Gastrocnemius medialis (tissue), 4 donors: Measurements from ENCODE around the gene TRPV3. TPM values are rescaled to one million over a fixed set of nuclear protein-coding genes. Genes with fewer than 3 reads are reported as not detected.

ENCODE experiments used
- ATAC-seq, 2 donors: fragments of 150-250 bp; one replicate each; pipeline ENCODE4 v1.9.1; 2016
- DNase-seq, 2 donors: peaks; one replicate each; pipeline ENCODE4 v3.0.0-alpha.2; 2019
- H3K27ac ChIP-seq, 4 donors: fragments of 200-600 bp; sonication (generic); 1 replicate in 1 of 4; 2 replicates in 3 of 4; pipeline ENCODE4 v1.5.1; 2016 to 2018; ENCODE audit warnings: mild to moderate bottlenecking in 2 of 4, moderate library complexity in 1 of 4
- H3K27me3 ChIP-seq, 3 donors: fragments of 200-600 bp; sonication (generic) in 2 of 3; 1 replicate in 1 of 3; 2 replicates in 2 of 3; pipeline versions ENCODE4 v1.5.1 to v1.6.0; 2016 to 2019; ENCODE audit warnings: mild to moderate bottlenecking in 1 of 3, moderate library complexity in 1 of 3
- H3K36me3 ChIP-seq, 2 donors: fragments of 200-600 bp; sonication (generic) in 1 of 2; one replicate each; pipeline ENCODE4 v1.5.1; 2017 to 2018
- H3K4me1 ChIP-seq, 2 donors: fragments of 200-600 bp; sonication (generic) in 1 of 2; one replicate each; pipeline ENCODE4 v1.5.1; 2016 to 2017; ENCODE audit warnings: mild to moderate bottlenecking in 2 of 2
- H3K4me3 ChIP-seq, 4 donors: fragments of 200-600 bp; sonication (generic) in 3 of 4; 1 replicate in 1 of 4; 2 replicates in 3 of 4; pipeline ENCODE4 v1.5.1; 2016 to 2019; ENCODE audit warnings: mild to moderate bottlenecking in 2 of 4
- H3K9me3 ChIP-seq, 3 donors: fragments of 200-600 bp; sonication (generic) in 2 of 3; 1 replicate in 1 of 3; 2 replicates in 2 of 3; pipeline ENCODE4 v1.5.1; 2016 to 2019
- POLR2A ChIP-seq, 2 donors: fragments of 450-650 bp; IDR thresholded peaks; one replicate each; pipeline ENCODE4 v1.6.1; 2017; ENCODE audit warnings: antibody characterized with exemption in 2 of 2, mild to moderate bottlenecking in 2 of 2, moderate library complexity in 2 of 2
- in situ Hi-C, 4 donors: fragments of 200-750 bp; cut with MboI; loops; one replicate each; pipeline versions ENCODE4 v1.15.0 to v1.8.0; 2017; ENCODE audit warnings: low sequenced_read_pairs in 4 of 4
- intact Hi-C: fragments of 100-400 bp; cut with DNase I; formaldehyde crosslinking; loops from one replicate; pipeline ENCODE4 v1.15.1; 2023; ENCODE audit warnings: low total_unique reads
- total RNA-seq, 4 donors: library from RNA; depleted of rRNA; stranded (reverse); fragments of >200 nt; gene quantifications; one replicate each; pipeline versions ENCODE4 v1.1.0 to v1.2.3, GENCODE V29; 2016
- TF ChIP-seq, protein P1 (sequence below), 5 experiments: fragments of 450-650 bp in 3 of 5; fragments of 200-600 bp in 2 of 5; sonication (generic) in 2 of 5; IDR thresholded peaks in 4 of 5; conservative IDR thresholded peaks in 1 of 5; 1 replicate in 4 of 5; 2 replicates in 1 of 5; pipeline ENCODE4 v1.5.1; 2016 to 2019; ENCODE audit warnings: antibody characterized with exemption in 5 of 5, mild to moderate bottlenecking in 3 of 5, moderate library complexity in 3 of 5

Gene TRPV3
- total RNA-seq, 4 donors from 2014 or later = 1.3 to 3.8 (median 1.6) TPM

- TF ChIP-seq POLR2A (IDR thresholded peaks at IDR 0.05) = no peak
- TF ChIP-seq, protein P1, sequence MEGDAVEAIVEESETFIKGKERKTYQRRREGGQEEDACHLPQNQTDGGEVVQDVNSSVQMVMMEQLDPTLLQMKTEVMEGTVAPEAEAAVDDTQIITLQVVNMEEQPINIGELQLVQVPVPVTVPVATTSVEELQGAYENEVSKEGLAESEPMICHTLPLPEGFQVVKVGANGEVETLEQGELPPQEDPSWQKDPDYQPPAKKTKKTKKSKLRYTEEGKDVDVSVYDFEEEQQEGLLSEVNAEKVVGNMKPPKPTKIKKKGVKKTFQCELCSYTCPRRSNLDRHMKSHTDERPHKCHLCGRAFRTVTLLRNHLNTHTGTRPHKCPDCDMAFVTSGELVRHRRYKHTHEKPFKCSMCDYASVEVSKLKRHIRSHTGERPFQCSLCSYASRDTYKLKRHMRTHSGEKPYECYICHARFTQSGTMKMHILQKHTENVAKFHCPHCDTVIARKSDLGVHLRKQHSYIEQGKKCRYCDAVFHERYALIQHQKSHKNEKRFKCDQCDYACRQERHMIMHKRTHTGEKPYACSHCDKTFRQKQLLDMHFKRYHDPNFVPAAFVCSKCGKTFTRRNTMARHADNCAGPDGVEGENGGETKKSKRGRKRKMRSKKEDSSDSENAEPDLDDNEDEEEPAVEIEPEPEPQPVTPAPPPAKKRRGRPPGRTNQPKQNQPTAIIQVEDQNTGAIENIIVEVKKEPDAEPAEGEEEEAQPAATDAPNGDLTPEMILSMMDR (IDR thresholded peaks at IDR 0.05 in 4 of 5, conservative IDR thresholded peaks at IDR 0.05 in 1 of 5) = no peak
- in situ Hi-C loops (no loop called here), intact Hi-C loops (no loop called here)
- H3K4me1 ChIP-seq = no peaks in the 10 kb centered on the region
- no peaks in the 10 kb centered on the region for H3K27me3 ChIP-seq
- H3K4me3 ChIP-seq = no peak overlapping the region
- no peak for ATAC-seq
- H3K27ac ChIP-seq = no peak overlapping the region
- H3K9me3 ChIP-seq = no peaks in the 10 kb centered on the region
- no peaks in the 10 kb centered on the region for H3K36me3 ChIP-seq
- DNase-seq = no peak
Observed at GRCh38 chr17:3546521-3546920, 11.1 kb downstream of the TRPV3 start.

GRCh38 chr17:3545151-3545550 is 12.5 kb downstream of the TRPV3 start:
- Histone ChIP-seq H3K4me3 (no peak overlapping the region), H3K4me1 (no peaks in the 10 kb centered on the region), H3K27me3 (no peaks in the 10 kb centered on the region), H3K9me3 (no peaks in the 10 kb centered on the region), H3K27ac (no peak overlapping the region), H3K36me3 (no peaks in the 10 kb centered on the region)
- TF ChIP-seq, protein P1 (IDR thresholded peaks at IDR 0.05 in 4 of 5, conservative IDR thresholded peaks at IDR 0.05 in 1 of 5) = no peak
- no peak for TF ChIP-seq POLR2A (IDR thresholded peaks at IDR 0.05)
- DNase-seq (no peak), ATAC-seq (no peak)
- intact Hi-C loops (no loop called here), in situ Hi-C loops (no loop called here)

DNA sequence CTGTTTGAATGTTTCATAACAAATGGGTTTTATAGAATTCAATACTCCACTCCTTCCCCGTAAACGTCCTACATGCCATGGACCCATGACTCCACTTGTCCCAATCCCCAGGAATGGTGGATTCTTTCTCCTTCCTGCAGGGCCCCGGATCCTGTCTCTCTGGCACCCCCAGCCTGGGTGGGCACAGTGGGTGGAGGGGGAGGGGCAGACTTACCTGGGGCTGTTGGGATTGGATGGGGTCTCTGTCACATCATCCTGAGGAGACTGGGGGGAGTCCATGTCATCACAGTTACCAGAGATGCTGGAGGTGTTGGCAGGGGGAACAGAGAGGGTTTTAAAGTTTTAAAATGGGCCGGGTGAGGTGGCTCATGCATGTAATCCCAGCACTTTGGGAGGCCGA is 13.2 kb downstream of the TRPV3 start:
- intact Hi-C loops = no loop called here
- ATAC-seq (no peak), DNase-seq (no peak)
- in situ Hi-C loops = no loop called here
- H3K9me3 ChIP-seq = no peaks in the 10 kb centered on the region
- H3K4me1 ChIP-seq = no peaks in the 10 kb centered on the region
- H3K4me3 ChIP-seq = no peak overlapping the region
- H3K27me3 ChIP-seq = no peaks in the 10 kb centered on the region
- TF ChIP-seq, protein P1 (IDR thresholded peaks at IDR 0.05 in 4 of 5, conservative IDR thresholded peaks at IDR 0.05 in 1 of 5) = no peak
- TF ChIP-seq POLR2A (IDR thresholded peaks at IDR 0.05) = no peak
- no peaks in the 10 kb centered on the region for H3K36me3 ChIP-seq
- no peak overlapping the region for H3K27ac ChIP-seq

GRCh38 chr17:3543453-3543852 is 14.2 kb downstream of the TRPV3 start:
- no peak overlapping the region for H3K4me3 ChIP-seq
- no peak for ATAC-seq

More at GRCh38 chr17:3543453-3543852, 14.2 kb downstream of the TRPV3 start:
- Histone ChIP-seq H3K27me3 (no peaks in the 10 kb centered on the region), H3K4me1 (no peaks in the 10 kb centered on the region), H3K9me3 (no peaks in the 10 kb centered on the region), H3K36me3 (no peaks in the 10 kb centered on the region), H3K27ac (no peak overlapping the region)
- intact Hi-C loops = no loop called here
- TF ChIP-seq, protein P1 (IDR thresholded peaks at IDR 0.05 in 4 of 5, conservative IDR thresholded peaks at IDR 0.05 in 1 of 5) = no peak
- TF ChIP-seq POLR2A (IDR thresholded peaks at IDR 0.05) = no peak
- no peak for DNase-seq
- in situ Hi-C loops = no loop called here
